ENCODE measurements around the gene HEMGN. TPM values are rescaled to one million over a fixed set of nuclear protein-coding genes. Genes with fewer than 3 reads are reported as not detected.
"Not testable (repeated sequence)": the region's sequence is repeated elsewhere in the genome, so short reads cannot be mapped to it uniquely, and the experiment has no call there.

HEMGN gene
- total RNA-seq, 4 donors from 2014 or later = 0.19 to 1.1 (median 0.44) TPM; not detected in 1

GRCh38 chr9:97958812-97959511 is 21.0 kb upstream of the HEMGN start:
- ATAC-seq (ENCODE audit: low FRiP score) (peak; percentile 6), DNase-seq (ENCODE audit: low spot score) (no peak)
- TF ChIP-seq, protein P1, sequence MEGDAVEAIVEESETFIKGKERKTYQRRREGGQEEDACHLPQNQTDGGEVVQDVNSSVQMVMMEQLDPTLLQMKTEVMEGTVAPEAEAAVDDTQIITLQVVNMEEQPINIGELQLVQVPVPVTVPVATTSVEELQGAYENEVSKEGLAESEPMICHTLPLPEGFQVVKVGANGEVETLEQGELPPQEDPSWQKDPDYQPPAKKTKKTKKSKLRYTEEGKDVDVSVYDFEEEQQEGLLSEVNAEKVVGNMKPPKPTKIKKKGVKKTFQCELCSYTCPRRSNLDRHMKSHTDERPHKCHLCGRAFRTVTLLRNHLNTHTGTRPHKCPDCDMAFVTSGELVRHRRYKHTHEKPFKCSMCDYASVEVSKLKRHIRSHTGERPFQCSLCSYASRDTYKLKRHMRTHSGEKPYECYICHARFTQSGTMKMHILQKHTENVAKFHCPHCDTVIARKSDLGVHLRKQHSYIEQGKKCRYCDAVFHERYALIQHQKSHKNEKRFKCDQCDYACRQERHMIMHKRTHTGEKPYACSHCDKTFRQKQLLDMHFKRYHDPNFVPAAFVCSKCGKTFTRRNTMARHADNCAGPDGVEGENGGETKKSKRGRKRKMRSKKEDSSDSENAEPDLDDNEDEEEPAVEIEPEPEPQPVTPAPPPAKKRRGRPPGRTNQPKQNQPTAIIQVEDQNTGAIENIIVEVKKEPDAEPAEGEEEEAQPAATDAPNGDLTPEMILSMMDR (IDR thresholded peaks at IDR 0.05) = no peak

DNA sequence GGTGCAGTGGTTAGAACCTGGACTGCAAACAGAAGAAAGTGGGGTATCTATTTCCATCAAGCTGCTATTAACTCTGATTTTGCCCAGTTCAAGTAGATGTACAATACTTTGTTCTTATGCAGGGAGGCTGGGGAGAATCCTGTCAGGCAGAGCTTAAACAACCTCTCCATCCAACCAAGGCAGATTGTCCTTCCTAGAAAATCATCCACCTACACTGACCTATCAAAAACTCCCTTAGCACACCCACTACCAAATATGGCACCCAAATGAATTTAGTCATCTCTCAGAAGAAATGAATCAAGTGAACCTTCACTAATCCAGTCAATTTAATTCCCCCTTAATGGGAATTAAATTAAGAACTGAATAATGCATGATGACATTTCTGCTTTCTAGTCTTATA is 18.4 kb upstream of the HEMGN start:
- TF ChIP-seq, protein P1 (IDR thresholded peaks at IDR 0.05) = no peak
- ATAC-seq (ENCODE audit: low FRiP score) (no peak), DNase-seq (ENCODE audit: low spot score) (no peak)

DNA sequence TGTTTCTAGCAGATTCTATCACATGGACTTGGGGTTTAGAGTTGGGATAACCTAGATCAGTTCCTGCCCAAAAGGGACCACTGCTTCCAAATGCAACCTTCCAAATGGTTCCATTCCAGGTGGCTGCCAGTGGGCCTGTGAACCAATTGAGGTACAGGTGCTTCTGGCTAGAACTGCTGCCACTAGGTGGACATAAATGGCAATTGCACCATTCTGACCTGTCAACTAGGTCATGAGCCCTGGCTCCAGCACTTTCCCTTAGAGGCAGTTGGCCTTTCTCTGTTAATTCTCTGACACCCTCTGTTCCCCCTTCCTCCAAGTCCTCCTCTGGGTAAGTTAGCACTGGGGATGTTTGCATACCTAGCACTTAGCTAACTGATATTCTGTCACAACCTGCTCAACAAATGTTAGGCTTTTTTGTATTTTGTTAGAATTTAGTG is 16.6 kb upstream of the HEMGN start:
- ATAC-seq (ENCODE audit: low FRiP score) (no peak), DNase-seq (ENCODE audit: low spot score) (no peak)
- TF ChIP-seq, protein P1 (IDR thresholded peaks at IDR 0.05) = no peak

GRCh38 chr9:97950873-97951272 is 12.9 kb upstream of the HEMGN start:
- ATAC-seq (ENCODE audit: low FRiP score); DNase-seq (ENCODE audit: low spot score): not testable (repeated sequence)

- ATAC-seq (ENCODE audit: low FRiP score); DNase-seq (ENCODE audit: low spot score): not testable (repeated sequence)
Measured at GRCh38 chr9:97947094-97947493, 9.1 kb upstream of the HEMGN start.

GRCh38 chr9:97945470-97945869 is 7.5 kb upstream of the HEMGN start:
- not testable (repeated sequence) for ATAC-seq (ENCODE audit: low FRiP score); DNase-seq (ENCODE audit: low spot score)

DNA sequence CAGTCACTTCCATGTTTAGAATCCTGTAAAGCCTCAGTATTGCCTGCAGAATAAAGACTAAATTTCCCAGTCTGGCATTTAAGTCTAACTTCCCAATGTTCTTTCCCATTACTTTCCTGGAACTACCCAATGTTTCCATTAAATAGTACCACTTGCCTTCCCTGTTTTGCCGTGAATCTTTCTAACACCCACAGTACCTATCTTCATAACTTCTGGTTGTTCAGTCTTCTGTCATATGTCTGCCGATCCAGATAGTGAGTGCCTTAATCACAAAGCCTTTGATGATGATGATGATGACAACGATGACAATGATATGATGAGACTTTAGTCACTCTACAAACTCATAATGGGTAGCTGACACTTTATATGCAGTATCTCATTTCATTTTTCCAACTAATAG is 6.6 kb upstream of the HEMGN start:
- TF ChIP-seq, protein P1 (IDR thresholded peaks at IDR 0.05) = no peak
- DNase-seq (ENCODE audit: low spot score) (no peak), ATAC-seq (ENCODE audit: low FRiP score) (no peak)

GRCh38 chr9:97943308-97943855 is 5.4 kb upstream of the HEMGN start:
- TF ChIP-seq, protein P1 (IDR thresholded peaks at IDR 0.05) = no peak
- no peak for ATAC-seq (ENCODE audit: low FRiP score)
- no peak for DNase-seq (ENCODE audit: low spot score)

All from omental fat pad (tissue), 4 donors.